ENCODE data around the gene ULBP1.

DNA sequence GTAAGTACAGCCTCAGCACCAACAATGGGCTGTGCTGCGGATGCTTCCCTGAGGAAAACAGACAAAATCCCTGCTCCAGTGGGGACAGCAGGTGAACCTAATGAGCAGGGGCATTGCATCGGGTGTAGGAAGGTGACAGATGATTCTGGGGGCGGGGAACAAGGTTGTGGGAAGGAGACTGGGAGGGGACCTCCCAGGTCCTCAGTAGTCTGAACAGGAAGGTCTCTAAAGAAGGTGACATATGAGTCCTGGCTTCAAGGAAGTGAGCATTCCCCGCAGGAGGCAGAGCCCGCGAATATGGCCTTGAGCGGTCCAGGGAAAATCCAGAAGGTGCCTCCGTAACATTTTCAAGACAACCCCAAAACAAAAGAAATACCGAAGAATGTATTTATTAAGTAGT is 19.4 kb downstream of the ULBP1 start:
- no peak for TF ChIP-seq CTCF (IDR thresholded peaks at IDR 0.05)
- no peak for TF ChIP-seq POLR2AphosphoS5 (IDR thresholded peaks at IDR 0.05)
- TF ChIP-seq EP300 (IDR thresholded peaks at IDR 0.05), result no peak
- no peak for TF ChIP-seq POLR2A (IDR thresholded peaks at IDR 0.05)

Data from gastroesophageal sphincter (tissue), 3 donors.